Endometrial microvascular endothelial cells (primary cell): ENCODE measurements around the gene NAXE. TPM values are rescaled to one million over a fixed set of nuclear protein-coding genes. Genes with fewer than 3 reads are reported as not detected.
"Not testable (repeated sequence)": the region's sequence is repeated elsewhere in the genome, so short reads cannot be mapped to it uniquely, and the experiment has no call there.

Source experiments
- in situ Hi-C: cut with HindIII; loops from 2 replicates; pipeline ENCODE4 v1.10.0; 2017; ENCODE audit warnings: low sequenced_read_pairs, low pct_unique_long_range_greater_than_20kb; ENCODE audit errors: inconsistent ontology term
- total RNA-seq: library from RNA; depleted of rRNA; stranded (reverse); fragments of >200 nt; gene quantifications from one replicate; pipeline ENCODE4 v1.2.3, GENCODE V29; 2015; ENCODE audit errors: inconsistent ontology term

NAXE gene
- total RNA-seq, 1 donor from 2014 or later, result 92.0 TPM

DNA sequence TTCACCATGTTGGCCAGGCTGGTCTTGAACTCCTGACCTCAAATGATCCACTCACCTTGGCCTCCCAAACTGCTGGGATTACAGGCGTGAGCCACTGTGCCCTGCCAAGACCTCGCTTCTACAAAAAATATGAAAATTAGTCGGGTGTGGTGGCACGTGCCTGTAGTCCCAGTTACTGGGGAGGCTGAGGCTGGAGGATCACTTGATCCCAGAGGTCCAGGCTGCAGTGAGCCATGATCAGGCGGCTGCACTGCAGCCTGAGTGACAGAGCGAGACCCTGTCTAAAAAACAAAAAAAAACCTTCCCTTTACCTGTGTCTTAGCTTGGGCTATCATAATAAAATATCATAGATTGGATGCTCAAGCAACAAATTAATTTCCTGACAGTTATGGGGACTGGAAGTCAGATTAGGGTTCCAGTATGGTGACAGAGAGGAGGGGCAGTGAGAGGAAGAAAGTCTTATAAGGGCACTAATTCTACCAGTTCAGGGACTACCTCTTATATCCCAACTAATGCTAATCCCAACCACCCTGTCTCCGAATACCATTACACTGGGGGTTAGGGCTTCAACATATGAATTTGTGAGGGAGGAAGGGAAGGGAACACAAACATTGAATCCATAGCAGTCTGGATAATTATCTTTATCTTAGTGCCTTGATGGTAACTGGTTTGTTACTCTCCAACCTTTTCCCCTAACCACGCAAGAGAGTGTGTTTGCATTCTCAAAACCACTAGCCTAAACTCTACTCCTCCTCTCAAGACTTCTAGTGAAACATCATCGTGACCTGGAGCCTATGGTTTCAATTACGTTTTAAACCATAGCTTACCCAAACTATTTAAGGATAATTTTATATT lies 1.0 kb upstream of the NAXE start:
- in situ Hi-C loops, result no loop called here

DNA sequence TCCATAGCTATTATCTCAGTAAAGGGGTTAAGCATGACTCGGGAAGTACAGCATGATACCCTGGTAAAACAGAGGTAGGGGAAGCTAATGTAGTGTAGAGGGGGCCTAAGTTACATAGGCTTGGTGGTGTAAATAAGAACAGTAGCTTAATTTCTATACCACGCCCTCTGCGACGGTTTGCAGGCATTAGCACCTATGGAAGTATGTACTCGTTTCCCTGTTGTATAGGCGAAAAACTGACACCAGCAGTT lies 470 bp upstream of the NAXE start:
- in situ Hi-C loops, result no loop called here

DNA sequence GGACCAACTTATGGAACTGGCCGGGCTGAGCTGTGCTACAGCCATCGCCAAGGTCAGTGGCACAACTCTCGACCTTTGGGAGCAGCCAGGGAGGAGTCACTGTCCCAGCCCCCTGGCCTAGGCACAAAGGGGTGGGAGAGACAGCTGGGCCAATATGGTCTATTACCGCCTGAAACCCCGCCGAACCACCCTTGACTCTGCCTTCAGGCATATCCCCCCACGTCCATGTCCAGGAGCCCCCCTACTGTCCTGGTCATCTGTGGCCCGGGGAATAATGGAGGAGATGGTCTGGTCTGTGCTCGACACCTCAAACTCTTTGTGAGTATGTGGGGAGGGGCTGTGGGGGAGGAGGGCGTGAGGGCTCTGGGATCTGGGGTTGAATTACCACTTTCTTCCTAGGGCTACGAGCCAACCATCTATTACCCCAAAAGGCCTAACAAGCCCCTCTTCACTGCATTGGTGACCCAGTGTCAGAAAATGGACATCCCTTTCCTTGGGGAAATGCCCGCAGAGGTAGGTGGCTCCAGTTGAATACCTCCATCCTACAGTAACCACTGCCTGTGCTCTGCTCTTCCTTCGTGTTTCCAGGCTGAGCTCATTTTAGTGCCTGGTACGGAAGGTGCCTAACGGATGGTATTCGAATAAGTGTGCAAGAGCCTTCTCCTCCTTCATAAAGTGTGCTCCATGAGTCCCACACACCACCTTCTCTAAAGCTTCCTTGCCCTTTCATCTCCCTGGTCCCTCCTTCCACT lies 758 bp downstream of the NAXE start:
- in situ Hi-C loops, result no loop called here

DNA sequence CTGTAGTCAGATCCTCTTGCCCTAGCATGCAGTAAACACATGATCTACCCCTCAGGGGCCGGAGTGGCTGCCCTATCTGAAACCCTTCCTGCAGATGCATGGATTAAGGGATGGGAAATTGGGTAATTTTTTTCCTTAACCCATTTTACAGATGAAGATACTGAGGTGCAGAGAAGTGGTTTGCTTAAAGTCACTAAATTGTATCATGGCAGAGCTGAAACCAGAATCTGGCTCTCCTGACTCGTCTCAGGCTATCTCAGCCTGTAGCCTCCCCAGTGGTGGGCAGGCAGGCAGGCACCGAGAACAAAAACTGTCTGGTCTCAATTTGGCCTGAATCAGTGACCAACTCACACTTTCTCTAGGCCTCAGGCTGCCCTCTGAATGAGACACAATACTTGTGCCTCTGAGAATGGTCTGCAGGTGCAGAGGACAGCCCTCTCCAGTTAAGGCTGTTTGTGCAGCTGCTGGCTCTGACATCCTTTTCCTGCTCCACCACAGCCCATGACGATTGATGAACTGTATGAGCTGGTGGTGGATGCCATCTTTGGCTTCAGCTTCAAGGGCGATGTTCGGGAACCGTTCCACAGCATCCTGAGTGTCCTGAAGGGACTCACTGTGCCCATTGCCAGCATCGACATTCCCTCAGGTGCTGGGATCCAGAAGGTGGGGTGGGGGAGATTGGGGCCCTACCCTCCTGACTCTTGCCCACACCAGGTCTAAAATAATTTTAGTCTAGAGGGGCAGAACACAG lies 1.5 kb downstream of the NAXE start:
- in situ Hi-C loops, result no loop called here

DNA sequence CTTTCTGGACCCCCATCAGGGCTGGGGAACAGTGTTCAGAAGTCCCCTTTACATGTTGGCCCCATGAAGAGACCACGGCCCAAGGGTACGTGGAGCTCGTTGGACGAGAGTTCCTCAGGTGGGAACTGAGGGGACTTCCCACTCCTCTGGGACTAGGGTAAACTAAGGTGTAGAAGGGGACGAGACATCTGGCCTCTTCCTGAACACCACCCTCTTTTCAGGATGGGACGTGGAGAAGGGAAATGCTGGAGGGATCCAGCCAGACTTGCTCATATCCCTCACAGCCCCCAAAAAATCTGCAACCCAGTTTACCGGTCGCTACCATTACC lies 2.0 kb downstream of the NAXE start:
- in situ Hi-C loops, result no loop called here

DNA sequence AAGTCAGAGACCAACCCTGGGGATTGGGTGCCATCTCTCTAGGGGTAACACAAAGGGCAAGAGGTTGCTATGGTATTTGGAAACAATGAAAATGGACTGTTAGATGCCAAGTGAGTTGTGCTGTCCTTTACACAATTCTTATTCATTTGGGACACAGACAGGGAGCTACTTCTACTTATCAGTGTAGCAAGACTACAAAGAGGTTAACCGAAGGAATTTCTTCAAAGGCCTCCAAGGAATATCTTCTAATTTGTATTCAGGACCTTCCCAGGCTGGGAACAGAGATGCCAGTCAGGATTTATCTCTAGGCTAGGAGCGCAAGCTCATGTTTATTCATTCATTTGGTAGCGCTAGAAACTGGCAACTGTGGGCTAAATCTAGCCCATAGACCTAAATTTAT lies 2.6 kb downstream of the NAXE start:
- in situ Hi-C loops, result no loop called here

DNA sequence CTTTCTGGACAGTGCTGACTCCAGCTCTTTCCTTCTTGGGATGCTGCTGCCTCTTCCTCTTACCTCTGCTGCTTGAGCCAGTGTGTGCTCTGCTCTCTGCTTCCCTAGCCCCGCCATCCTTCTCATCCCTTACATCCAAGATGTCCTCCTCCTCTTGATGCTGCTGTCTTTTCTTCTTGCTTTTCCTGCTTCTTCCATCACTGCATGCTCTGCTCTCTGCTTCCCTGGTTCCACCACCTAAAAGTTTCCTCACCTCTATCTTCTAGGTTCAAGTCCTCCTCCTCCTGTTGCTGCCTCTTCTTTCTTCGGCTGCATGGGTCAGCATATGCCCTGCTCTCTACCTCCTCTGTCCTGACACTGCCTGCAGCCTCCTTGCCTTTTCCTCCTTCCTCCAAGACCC lies 3.4 kb downstream of the NAXE start:
- in situ Hi-C loops, result no loop called here

DNA sequence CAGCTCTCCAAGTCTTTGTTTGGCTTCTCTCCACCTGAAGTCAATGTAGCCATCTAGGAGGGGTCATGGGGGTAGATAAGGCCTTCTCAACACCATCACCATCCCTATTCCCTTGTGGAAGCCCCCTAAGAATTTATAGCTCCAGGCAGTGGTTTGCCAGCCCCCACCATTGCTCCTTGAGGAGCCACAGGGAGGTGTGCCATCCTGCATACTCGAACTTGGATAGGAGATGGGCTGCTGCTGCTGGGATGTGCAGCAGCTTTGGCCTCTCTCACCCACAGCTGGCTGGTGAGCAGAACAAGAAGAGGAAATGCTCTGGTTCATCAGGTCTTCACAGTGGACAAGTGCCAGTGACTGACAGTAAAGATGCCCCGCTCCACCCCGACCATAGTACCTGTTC lies 4.8 kb downstream of the NAXE start:
- in situ Hi-C loops, result no loop called here

DNA sequence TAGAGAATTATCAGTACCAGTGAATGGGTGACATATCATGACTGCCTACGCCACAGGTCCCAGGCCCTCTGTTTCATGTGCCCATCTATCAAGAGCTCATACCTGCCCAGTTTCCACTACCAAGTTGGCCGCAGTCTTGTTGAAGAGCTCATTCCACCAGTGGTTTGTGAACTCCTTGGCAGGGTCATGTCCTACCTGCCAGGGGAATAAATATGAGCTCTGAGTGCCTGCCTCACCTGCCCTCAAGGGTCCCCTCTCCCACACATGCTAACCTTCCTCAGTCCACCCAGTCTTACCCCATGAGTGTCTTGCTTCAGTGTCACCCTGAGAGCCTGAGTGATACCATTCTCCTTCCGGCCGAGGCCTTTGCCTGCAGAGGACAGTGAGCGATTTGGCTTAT lies 6.5 kb downstream of the NAXE start:
- in situ Hi-C loops, result no loop called here

DNA sequence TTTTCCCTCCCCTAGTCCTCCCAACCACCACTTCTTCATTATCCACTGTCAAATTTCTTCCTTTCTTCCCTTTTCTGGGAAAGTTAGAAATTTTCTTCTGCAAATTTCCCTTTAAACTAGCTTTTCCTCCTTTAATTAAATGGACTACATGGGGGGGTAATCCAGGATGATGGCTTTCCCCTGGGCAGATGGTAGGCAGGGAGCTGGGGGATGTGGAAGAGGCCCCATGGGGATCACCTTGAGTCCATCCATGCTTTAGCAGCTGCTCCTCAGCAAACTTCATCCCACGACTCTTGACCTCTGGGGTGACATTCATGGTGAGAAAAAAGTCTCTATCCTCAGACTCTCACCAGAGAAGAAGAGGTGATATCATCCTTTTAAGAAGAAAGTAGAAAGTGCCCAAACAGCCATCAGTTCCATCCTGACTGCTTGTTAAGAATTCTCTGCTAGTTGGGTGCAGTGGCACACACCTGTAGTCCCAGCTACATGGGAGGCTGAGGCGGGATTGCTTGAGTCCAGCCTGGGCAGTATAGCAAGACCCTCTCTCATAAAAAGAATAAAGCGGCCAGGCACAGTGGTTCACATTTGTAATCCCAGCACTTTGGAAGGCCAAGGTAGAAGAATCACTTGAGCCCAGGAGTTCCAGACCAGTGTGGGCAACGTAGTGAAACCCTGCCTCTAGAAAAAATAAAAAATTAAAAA lies 7.3 kb downstream of the NAXE start:
- in situ Hi-C loops, result no loop called here

DNA sequence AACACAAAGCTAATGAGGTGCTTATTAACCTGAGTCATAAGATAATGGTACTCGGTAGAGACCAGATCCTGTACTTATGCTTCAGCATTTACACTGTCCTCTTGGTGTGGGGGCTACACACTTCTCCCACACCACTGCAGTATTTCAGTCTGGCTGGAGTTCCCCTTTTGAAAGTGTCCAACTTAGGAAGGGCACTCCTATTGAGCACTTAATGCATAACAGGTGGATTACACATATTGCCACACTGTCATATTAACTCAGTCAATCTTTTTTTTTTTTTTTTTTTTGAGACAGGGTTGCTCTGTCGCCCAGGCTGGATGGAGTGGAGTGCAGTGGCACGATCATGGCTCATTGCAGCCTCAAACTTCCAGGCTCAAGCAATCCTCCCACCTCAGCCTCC lies 8.2 kb downstream of the NAXE start:
- in situ Hi-C loops, result no loop called here

DNA sequence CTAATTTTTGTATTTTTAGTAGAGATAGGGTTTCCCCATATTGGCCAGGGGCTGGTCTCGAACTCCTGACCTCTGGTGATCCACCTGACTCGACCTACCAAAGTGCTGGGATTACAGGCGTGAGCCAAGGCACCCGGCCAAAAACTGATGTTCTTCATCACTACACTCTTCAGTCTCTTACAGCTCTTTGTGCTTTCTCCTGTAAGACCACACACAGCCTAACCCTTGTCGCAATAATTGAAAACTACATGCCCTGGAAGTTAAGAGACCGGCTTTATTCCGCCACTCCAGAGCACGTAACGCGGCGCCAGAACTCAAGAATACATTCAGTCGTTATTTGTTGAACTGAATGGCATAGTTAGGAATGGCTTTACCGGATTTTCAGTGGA lies 9.2 kb downstream of the NAXE start:
- in situ Hi-C loops, result no loop called here

DNA sequence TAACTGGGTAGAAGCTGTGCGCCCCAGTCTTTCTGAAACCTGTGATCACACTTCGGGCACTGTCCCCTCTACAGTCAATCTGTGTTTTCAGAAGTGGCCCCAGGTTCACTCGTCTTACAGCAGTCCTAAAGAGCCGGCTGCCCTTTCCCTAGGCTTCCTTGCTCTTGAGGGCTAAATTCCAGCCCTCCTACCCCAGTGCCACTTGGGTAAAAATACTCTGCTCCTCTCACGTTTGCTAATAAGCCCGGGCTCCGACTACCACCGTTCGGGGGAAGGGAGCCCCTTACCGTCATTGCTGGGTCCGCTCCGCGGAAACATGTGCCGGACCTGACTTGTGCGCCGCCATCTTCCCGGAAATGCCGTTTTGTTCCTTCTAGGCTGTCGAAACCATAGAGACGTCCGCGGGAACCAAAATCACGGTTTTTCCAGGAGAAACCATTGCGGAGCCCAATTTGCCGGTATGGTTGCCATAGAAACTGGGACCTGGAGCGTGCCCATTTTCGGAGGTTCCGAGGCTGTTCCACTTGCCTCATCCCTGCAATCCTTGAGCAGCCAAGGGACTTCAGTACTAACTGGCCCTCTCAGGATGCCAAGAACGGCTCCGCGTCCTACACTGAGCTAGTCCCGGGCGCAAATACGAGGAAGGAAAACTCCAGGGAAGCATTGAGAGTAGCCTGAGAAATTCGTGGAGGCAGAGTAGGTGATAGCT lies 9.7 kb downstream of the NAXE start, which contains the start of gene GPATCH4:
Gene GPATCH4 (minus strand): TSS at position 358 of the 709 bp plus-strand sequence.
- in situ Hi-C loops, result no loop called here

DNA sequence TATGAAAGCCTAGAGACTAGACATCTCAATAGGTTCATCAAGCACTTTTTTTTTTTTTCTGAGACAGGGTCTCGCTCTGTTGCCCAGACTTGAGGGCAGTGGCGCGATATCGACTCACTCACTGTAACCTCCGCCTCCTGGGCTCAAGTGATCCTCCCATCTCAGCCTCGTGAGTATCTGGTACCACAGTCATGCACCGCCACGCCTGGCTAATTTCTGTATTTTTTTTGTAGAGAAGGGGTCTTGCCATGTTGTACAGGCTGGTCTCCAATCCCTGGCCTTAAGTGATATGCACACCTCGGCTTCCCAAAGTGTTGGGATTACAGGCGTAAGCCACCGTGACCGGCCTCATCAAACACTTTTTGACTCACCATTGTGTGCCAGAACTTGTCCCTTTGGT lies 10.3 kb downstream of the NAXE start:
- in situ Hi-C loops, result no loop called here

DNA sequence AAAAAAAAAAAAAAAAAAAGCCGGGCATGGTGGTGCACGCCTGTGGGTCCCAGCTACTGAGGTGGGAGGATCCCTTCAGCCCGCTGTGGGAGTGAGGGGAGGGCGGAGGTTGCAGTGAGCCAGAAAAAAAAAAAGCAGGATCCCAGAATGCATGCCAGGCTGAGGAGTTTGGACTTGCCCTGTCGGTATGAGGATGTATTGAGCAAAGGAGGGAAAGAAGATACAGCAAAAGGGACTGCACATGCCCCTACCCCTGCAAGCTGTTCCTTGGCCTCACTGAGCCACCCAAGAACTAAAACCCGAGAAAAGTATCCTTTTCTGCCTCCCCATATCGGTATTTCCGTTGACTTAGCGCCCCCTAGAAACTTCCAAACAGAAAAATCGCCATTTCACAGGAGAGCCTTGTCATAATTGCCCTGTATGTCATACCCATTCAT lies 11.0 kb downstream of the NAXE start:
- in situ Hi-C loops, result no loop called here

DNA sequence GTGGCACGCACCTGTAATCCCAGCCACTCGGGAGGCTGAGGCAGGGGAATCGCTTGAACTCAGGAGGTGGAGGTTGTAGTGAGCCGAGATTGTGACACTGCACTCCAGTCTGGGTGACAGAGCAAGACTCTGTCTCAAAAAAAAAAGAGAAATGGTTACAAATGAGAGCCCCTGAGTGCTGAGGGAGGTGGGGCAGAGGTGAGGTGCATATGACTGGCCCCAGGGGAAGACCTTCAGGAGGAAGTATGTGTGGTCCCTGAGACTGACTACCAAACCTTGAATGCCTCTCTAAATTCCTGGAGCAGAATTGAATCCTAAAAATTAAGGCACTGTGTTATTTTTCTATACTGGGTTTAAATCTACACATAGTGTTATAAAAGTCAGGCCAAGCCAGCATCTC lies 15.8 kb downstream of the NAXE start:
- in situ Hi-C loops, result not testable (repeated sequence)

DNA sequence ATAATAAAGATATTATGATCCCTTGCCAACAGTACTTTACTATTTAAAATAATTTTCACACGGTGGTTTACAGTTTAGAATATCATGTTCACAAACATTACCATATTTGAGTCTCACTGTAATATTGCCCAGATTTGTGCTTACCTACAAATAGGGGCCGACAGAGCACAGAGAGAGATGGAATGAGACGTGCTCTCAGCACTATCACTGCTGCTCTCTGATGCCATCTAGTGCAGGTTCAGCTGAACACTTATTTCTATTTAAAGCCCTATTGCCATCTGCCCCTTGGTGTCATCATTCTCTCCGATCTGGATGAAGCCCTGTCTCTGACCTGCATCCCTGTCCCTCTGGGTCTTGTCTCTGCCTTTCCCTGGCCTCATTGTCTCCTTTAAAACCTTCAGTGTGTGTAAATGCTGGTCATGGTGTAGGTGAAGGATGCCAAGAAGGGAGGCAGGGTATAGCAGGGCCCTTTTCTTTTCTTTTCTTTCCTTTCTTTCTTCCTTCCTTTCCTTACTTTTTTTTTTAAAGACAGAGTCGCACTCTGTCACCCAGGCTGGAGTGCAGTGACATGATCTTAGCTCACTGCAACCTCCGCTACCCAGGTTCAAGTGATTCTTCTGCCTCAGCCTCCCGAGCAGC lies 16.6 kb downstream of the NAXE start:
- in situ Hi-C loops, result no loop called here

DNA sequence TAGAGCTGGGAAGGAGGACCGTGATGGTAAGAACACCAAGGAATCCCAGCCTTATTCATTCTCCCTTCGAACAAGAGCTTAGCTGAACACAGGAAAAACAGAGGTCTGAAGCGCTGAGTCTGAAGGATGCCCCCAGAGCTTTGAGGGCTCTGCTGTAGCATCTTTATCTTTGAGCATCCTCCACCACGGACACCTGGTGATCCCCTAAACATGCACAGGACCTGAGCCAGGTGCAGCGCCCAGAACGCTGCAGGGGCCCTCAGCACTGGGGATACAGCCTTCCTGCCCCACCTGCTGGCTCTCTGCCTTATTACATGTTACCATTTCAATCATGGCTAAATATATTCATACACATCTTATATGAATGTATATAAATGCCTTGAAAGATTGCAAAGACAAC lies 17.4 kb downstream of the NAXE start:
- in situ Hi-C loops, result no loop called here
